Peyer's patch (tissue), 4 donors: ENCODE data around the gene STARD9.

Source experiments
- POLR2A ChIP-seq, 2 donors: fragments of 450-650 bp; IDR thresholded peaks; one replicate each; pipeline ENCODE4 v1.5.1; 2017; ENCODE audit warnings: antibody characterized with exemption in 2 of 2, mild to moderate bottlenecking in 2 of 2, moderate library complexity in 2 of 2
- TF ChIP-seq, protein P1 (sequence below), 6 experiments: fragments of 450-650 bp in 4 of 6; fragments of 200-600 bp in 2 of 6; sonication (generic) in 1 of 6; IDR thresholded peaks; one replicate each; pipeline ENCODE4 v1.5.1; 2017 to 2019; ENCODE audit warnings: antibody characterized with exemption in 6 of 6, mild to moderate bottlenecking in 3 of 6, moderate library complexity in 1 of 6

DNA sequence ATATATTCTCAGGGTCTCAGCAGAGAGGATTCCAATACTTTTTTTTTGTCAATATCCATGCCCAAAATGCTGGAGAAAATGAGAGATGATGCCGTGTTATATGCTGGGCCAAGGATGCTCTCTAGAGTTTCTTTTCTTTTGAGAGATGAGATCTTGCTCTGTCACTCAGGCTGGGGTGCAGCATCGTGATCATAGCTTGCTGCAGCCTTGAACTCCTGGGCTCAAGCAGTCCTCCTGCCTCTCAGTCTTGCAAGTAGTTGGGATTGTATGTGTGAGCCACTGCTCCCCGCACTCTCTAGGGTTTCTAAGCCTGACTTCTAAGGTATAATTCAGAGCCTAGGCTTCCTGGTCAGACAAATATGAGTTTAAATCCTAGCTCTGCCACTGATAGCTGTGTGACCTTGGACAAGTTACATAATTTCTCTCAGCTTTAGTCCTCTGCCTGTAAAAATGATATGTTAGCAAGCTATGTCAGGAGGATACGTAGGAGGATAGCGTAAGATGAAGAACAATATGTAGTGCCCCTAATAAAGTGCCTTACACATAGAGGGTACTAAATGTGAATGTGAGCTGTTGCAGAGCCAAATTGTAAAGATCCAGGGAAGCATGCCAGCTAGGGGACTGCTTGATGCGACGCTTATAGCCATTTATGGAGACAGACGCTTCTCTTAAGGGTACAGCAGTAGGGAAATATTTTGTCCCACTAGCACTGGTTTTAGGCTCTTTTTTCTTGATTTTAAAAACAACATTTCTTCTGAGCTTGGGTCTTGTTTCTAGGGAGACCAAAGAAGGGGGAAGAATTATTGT is 7.4 kb downstream of the STARD9 start:
- TF ChIP-seq, protein P1, sequence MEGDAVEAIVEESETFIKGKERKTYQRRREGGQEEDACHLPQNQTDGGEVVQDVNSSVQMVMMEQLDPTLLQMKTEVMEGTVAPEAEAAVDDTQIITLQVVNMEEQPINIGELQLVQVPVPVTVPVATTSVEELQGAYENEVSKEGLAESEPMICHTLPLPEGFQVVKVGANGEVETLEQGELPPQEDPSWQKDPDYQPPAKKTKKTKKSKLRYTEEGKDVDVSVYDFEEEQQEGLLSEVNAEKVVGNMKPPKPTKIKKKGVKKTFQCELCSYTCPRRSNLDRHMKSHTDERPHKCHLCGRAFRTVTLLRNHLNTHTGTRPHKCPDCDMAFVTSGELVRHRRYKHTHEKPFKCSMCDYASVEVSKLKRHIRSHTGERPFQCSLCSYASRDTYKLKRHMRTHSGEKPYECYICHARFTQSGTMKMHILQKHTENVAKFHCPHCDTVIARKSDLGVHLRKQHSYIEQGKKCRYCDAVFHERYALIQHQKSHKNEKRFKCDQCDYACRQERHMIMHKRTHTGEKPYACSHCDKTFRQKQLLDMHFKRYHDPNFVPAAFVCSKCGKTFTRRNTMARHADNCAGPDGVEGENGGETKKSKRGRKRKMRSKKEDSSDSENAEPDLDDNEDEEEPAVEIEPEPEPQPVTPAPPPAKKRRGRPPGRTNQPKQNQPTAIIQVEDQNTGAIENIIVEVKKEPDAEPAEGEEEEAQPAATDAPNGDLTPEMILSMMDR (IDR thresholded peaks at IDR 0.05), result no peak
- no peak for TF ChIP-seq POLR2A (IDR thresholded peaks at IDR 0.05)
